ENCODE data around the gene GFRA1.

- no peak for TF ChIP-seq CTCF (IDR thresholded peaks at IDR 0.05)
- no peak for TF ChIP-seq EP300 (IDR thresholded peaks at IDR 0.05)
Observed at GRCh38 chr10:116271593-116272439, 1.2 kb downstream of the GFRA1 start.
